Activated CD8-positive, alpha-beta memory T cell treated with anti-CD3 and anti-CD28 coated beads for 4 hours (primary cell): ENCODE data around the gene BRPF1.

Experiments
- DNase-seq, 2 donors: peaks; one replicate each; pipeline ENCODE4 v3.0.0-alpha.2; 2020; ENCODE audit warnings: low read depth in 2 of 2

BRPF1 gene

DNA sequence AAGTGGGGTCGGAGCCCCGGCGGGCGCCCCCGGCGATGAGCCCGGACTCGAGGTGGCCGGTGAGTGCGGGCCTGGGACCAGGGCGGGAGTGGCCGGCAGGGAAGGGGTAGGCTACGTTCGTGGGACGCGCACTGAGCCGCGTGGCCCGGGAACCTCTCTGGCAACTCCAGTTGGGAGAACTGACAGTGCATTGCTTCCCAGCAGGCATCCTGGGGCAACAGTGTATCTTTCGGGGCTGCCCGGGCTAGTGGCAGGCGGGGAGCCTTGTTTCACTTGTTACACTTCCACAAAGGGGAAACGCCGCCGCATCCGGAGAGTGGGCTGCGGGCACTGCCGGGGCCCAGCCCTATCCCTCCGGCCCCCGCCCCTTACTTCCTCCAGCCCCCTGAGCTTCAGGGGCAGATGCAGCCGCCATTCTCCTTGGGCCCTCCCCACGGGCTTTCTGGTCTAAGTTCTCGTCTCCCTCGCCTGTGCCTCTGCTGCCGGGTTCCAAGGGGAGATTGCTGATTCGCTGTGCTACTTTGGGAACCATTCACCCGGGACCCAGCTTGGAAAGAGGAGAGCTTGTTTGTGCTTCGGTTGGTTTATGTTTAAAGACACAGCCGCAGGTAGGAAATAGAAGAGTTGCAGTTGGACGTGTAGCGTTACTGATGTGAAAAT, 675 bp downstream of the BRPF1 start:
- DNase-seq: no peak

DNA sequence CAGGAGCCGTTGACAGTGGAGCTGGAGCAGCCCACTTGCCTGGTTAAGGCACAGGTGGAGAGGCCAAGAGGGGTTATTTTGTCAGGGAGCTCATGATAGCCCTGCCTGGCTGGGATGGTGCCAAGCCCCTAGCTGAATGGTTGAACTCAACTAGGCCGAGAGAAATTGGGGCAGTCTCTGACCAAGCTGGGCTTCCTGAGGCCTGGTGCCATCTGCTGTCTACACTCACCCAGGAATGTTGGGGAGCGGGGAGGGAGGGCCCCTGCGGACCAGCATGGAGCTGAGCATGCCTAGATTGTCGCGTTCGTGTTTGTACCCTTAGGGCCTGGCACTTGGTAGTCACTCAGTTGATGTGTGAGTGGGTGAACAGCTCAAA, 1.2 kb downstream of the BRPF1 start:
- DNase-seq: no peak

GRCh38 chr3:9736831-9737230, 5.3 kb downstream of the BRPF1 start:
- no peak for DNase-seq

DNA sequence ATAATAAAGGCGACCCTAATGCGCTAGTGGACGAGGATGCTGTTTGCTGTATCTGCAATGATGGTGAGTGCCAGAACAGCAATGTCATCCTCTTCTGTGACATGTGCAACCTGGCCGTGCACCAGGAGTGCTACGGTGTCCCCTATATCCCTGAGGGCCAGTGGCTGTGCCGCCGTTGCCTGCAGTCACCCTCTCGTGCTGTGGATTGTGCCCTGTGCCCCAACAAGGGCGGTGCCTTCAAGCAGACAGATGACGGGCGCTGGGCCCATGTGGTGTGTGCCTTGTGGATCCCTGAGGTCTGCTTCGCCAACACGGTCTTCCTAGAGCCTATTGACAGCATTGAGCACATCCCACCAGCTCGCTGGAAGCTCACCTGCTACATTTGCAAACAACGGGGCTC, 7.6 kb downstream of the BRPF1 start:
- no peak for DNase-seq

DNA sequence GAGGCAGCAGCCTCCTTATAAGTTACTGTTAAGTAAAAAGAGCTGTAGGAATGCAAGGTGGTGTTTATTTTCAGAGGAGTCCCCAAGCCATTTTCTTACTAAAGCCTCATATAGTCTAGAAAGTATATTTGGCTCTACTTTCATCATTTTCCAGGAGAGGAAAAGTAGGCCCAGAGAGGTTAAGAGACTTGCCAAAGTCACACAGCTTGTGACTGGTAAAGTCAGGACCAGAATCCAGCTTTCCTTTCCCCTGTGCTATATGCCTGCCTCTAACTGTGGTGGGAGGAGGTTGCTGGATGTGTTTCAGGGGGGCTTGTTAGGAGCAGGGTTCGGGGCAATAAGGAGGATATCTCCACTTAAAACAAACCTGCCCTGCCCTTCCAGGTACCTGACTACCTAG, 11.0 kb downstream of the BRPF1 start:
- no peak for DNase-seq

DNA sequence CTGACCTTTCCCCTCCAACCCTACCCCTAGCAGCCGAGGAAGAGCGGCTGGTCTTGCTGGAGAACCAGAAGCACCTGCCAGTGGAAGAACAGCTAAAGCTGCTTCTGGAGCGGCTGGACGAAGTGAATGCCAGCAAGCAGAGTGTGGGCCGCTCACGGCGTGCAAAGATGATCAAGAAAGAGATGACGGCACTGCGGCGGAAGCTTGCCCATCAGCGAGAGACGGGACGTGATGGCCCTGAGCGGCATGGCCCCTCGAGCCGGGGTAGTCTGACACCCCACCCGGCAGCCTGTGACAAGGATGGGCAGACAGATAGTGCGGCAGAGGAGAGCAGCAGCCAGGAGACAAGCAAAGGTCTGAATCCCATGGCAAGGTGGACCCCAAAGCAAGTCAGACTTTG, 12.0 kb downstream of the BRPF1 start:
- DNase-seq: no peak

DNA sequence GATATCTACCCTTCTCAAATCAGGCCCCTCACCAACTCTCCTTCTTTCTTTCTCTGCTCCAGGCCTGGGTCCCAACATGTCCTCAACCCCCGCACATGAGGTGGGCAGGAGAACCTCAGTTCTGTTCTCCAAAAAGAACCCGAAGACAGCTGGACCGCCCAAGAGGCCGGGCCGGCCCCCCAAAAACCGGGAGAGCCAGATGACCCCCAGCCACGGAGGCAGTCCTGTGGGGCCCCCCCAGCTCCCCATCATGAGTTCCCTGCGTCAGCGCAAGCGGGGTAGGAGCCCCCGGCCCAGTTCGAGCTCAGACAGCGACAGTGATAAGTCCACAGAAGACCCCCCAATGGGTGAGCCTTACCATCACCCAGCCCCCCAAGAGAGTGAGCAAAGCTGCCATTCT, 12.6 kb downstream of the BRPF1 start:
- DNase-seq: no peak

- DNase-seq: no peak
Measured at GRCh38 chr3:9745521-9745920, 14.0 kb downstream of the BRPF1 start.

- DNase-seq: no peak
Measured at GRCh38 chr3:9746330-9746729, 14.8 kb downstream of the BRPF1 start.

DNA sequence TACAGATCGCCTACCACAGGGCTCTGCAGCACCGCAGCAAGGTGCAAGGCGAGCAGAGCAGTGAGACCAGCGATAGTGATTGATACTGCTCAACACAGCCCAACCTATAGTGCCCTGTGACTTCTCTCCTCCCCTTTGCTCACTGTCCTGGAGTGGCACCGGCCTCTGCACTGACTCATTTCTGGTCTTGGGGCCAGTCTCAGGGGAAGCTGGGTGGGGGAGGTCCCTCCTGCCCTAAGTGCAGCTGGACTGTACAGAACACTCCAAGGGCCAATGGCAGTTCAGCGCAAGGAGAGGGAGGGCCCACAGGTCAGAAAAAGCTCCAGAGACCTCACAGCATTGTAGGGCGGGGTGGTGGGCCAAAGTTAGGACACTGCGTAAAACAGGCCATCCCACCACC, 15.7 kb downstream of the BRPF1 start:
- no peak for DNase-seq

DNA sequence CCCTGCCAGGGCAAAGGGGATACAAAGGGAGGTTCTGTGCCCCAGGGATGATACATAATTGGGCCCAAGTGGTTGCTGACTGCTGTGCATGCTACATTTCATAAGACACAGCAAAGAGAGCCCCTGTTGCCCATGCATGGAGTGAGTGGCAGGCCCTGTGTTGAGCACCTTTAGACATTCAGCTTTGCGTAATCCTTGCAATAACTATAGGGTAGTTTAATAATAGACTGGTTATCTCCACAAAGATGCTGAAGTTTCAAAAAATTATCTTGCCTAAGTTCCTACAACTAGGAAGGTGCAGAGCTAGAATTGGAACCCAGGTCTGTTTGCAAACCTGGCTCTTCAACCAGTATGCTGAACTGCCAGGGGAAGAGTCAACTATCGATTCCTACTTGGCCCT, 16.5 kb downstream of the BRPF1 start:
- no peak for DNase-seq

DNA sequence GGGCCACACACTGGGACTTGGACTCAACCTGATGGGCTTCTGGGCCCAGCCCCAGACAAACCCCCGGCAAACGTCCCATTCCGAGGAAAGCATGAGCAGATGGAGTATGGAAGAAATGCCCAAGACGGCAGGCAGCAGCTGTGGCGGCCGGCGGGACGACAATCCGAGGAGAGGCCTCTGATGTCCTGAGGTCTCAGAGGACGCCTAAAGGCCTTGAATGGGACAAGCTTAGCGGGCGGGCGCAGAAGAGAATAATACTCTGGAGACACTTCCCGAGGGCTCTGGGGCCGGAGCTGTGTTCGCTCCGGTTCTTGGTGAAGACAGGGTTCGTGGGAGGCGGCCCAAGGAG, 17.7 kb downstream of the BRPF1 start:
- no peak for DNase-seq

DNA sequence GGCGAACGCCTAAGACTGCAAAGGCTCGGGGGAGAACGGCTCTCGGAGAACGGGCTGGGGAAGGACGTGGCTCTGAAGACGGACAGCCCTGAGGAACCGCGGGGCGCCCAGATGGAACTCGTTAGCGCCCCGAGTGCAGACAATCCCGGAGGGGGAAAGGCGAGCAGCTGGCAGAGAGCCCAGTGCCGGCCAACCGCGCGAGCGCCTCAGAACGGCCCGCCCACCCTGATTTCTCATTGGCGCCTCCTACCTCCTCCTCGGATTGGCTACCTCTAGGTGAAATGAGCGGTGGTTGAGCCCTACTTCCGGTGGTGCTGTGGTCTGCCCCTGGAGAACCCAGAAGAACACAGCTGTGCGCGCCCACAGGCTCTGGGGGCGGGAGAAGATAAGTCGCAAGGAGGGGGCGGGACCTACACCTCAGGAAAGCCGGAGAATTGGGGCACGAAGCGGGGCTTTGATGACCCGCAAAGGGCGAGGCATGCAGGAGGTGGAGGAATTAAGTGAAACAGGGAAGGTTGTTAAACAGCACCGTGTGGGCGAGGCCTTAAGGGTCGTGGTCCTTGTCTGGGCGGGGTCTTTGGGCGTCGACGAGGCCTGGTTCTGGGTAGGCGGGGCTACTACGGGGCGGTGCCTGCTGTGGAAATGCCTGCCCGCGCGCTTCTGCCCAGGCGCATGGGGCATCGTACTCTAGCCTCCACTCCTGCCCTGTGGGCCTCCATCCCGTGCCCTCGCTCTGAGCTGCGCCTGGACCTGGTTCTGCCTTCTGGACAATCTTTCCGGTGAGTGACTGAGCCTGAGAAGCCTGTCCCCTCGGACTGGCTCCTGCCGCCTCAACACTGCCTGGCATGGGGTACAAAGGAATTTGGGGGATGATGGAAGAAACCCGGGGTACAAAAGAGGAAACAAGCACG, 18.4 kb downstream of the BRPF1 start, which contains the start of gene OGG1:
TSS of gene OGG1 (plus strand) at position 308 of the 911 bp plus-strand sequence. CDS start at position 643, 335 bp downstream.
- DNase-seq: peak; percentile 92 to 96

- DNase-seq: no peak
Measured at GRCh38 chr3:9750556-9751411, 19.2 kb downstream of the BRPF1 start.

GRCh38 chr3:9754678-9755077, 23.1 kb downstream of the BRPF1 start:
- DNase-seq: no peak

- no peak for DNase-seq
Measured at GRCh38 chr3:9757427-9757826, 25.9 kb downstream of the BRPF1 start.

DNA sequence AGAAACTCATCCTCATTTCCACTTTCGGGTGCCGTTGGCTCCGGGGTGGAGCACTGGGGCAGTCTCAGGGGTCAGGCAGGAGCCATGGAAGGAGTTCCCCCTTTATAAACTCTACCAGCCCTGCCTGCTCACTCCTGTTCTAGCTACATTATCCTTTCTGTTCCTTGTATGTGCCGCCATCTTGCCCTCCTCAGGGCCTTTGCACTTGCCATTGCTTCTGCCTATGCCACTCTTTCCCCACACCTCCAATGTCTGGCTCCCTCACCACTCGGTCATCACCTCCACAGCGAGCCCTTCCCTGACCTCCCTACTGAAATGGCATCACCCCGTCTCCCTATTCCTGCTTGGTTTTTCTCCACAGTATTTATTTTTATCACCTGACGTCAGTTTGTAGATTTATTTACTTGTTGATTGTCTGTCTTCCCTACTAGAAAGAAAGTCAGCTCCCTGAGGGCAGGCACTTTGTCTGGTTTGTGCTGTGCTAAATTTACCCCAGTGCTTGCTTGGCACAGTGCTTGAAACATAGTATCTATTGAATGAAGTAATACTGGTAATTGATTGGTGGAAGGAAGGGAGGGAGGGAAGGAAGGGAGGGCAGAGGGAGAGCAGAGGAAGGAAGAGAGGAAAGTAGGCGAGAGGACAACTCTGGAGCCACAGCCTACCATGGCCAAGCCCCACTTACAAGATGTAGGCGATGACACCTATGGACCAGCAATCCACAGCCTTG, 29.4 kb downstream of the BRPF1 start:
- DNase-seq: no peak

DNA sequence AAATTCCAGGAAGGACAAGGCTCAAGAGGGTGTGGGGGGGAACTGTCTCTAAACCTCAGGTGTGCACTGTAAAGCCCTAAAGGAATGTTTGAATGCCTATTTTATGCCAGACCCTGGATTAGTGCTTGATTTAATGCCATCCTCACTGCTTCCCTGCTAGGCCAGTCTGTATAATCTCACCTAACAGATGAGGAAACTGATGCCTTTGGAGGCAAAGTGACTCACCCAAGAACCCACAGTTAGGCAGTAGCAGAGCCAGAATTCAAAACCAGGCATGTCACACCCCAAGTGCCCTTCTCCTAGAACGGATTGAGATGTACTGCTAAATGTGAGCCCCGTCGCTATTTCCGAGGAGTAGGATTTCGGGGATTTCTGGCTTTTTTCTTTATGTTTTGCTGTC, 30.4 kb downstream of the BRPF1 start:
- DNase-seq: no peak

- DNase-seq: no peak
Measured at GRCh38 chr3:9762871-9763270, 31.3 kb downstream of the BRPF1 start.

DNA sequence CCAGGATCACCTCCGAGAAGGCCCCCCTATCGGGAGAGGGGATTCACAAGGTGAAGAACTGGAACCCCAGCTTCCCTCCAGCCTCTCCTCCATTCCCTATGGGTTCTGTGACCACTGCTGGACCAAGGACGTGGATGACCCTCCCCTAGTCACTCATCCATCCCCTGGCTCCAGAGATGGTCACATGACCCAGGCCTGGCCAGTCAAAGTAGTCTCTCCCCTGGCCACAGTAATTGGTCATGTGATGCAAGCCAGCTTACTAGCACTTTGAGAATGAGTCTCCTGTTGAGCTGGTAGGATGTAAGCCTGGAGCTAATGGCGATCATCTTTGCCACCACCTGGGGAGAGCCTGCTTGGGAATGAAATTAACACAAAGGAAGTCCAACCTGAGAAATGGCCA, 34.3 kb downstream of the BRPF1 start:
- DNase-seq: no peak

DNA sequence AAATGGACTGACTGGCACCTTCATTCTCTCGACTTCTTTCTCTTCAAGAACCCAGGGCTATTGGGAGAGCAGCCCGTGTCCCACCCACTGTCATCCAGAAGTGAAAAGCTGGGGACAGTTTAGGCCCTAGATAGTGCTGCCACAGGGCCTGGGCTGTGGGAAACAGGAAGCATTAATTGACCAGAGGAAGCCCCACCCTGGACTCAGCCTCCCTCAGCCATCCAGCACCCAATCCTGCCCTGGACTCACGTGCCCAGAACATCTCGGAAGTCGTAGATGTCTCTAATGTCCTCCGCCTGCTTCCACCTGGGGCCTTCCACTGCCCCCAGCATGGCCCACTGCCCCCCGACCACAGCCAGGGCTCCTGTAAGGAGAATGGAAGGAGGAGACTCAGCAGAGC, 35.9 kb downstream of the BRPF1 start:
- no peak for DNase-seq
